Transverse colon (tissue), 4 donors: ENCODE results near the gene MAGI2. TPM values are rescaled to one million over a fixed set of nuclear protein-coding genes. Genes with fewer than 3 reads are reported as not detected.

Source experiments
- DNase-seq: peaks from one replicate; pipeline ENCODE4 v3.0.0-alpha.2; 2019
- H3K27ac ChIP-seq, 4 donors: fragments of 200-600 bp; sonication (generic); 2 replicates each; pipeline ENCODE4 v1.5.1; 2016 to 2018; ENCODE audit warnings: inconsistent platforms in 4 of 4
- H3K27me3 ChIP-seq: fragments of 200-600 bp; sonication (generic); 2 replicates; pipeline ENCODE4 v1.5.1; 2017; ENCODE audit warnings: inconsistent platforms
- H3K36me3 ChIP-seq, 4 donors: fragments of 200-600 bp; sonication (generic); 2 replicates each; pipeline ENCODE4 v1.5.1; 2017 to 2019; ENCODE audit warnings: inconsistent platforms in 4 of 4
- H3K4me1 ChIP-seq, 4 donors: fragments of 200-600 bp; sonication (generic); 2 replicates each; pipeline ENCODE4 v1.5.1; 2017 to 2020; ENCODE audit warnings: inconsistent platforms in 4 of 4
- H3K4me3 ChIP-seq, 4 donors: fragments of 200-600 bp; sonication (generic); 1 replicate in 1 of 4; 2 replicates in 3 of 4; pipeline versions ENCODE4 v1.5.1 to v1.6.1; 2017 to 2019; ENCODE audit warnings: inconsistent platforms in 4 of 4
- H3K9me3 ChIP-seq, 2 donors: fragments of 200-600 bp; sonication (generic); 2 replicates each; pipeline ENCODE4 v1.5.1; 2017 to 2019; ENCODE audit warnings: inconsistent platforms in 2 of 2
- CTCF ChIP-seq, 5 experiments: fragments of 200-600 bp in 3 of 5; fragments of 450-650 bp in 2 of 5; sonication (generic) in 3 of 5; IDR thresholded peaks; 1 replicate in 2 of 5; 2 replicates in 3 of 5; pipeline ENCODE4 v1.5.1; 2016 to 2017; ENCODE audit warnings: antibody characterized with exemption in 5 of 5, inconsistent platforms in 3 of 5, mild to moderate bottlenecking in 2 of 5, moderate library complexity in 1 of 5
- EP300 ChIP-seq: sonication (generic); formaldehyde crosslinking; IDR thresholded peaks from one replicate; pipeline ENCODE4 v1.6.1; 2017; ENCODE audit warnings: antibody characterized with exemption, low read depth
- POLR2A ChIP-seq: fragments of 450-650 bp; IDR thresholded peaks from one replicate; pipeline ENCODE4 v1.6.1; 2016; ENCODE audit warnings: antibody characterized with exemption, mild to moderate bottlenecking, moderate library complexity
- POLR2AphosphoS5 ChIP-seq, 3 donors: sonication (generic); formaldehyde crosslinking; IDR thresholded peaks; one replicate each; pipeline ENCODE4 v1.6.1; 2016; ENCODE audit warnings: antibody characterized with exemption in 3 of 3
- WGBS, 2 donors: methylation state at CpG; one replicate each; pipeline ENCODE4 v1.1.5; 2018; ENCODE audit warnings: low coverage in 1 of 2; 5-methylcytosine and 5-hydroxymethylcytosine counted together
- in situ Hi-C, 4 donors: fragments of 200-750 bp; cut with MboI; loops; one replicate each; pipeline versions ENCODE4 v1.15.0 to v1.15.1; 2017; ENCODE audit warnings: low sequenced_read_pairs in 3 of 4, low pct_ligation_motif_present in 1 of 4, low pct_unique_long_range_greater_than_20kb in 1 of 4
- intact Hi-C: fragments of 100-400 bp; cut with DNase I; formaldehyde crosslinking; loops from one replicate; pipeline ENCODE4 v1.15.1; 2023; ENCODE audit warnings: low total_unique reads
- total RNA-seq, 4 donors: library from RNA; depleted of rRNA; stranded (reverse); fragments of >200 nt; gene quantifications; one replicate each; pipeline ENCODE4 v1.1.0, GENCODE V29; 2016

The MAGI2 gene
- total RNA-seq, 4 donors from 2014 or later = 1.6 to 9.7 (median 4.1) TPM

GRCh38 chr7:78092331-78092730 lies 1361.1 kb downstream of the MAGI2 start:
- Histone ChIP-seq H3K36me3 (no peaks in the 10 kb centered on the region), H3K27ac (no peak overlapping the region), H3K4me3 (no peak overlapping the region), H3K4me1 (no peaks in the 10 kb centered on the region), H3K27me3 (no peaks in the 10 kb centered on the region), H3K9me3 (no peaks in the 10 kb centered on the region)
- intact Hi-C loops (no loop called here), in situ Hi-C loops (no loop called here)
- no peak for DNase-seq
- 82 to 88% methylated on average over 3 of the region's 3 CpGs for WGBS, 2 donors
- TF ChIP-seq EP300 = no peak
- TF ChIP-seq POLR2AphosphoS5 (IDR thresholded peaks at IDR 0.05) = no peak
- no peak for TF ChIP-seq POLR2A

GRCh38 chr7:78090616-78091015 lies 1362.9 kb downstream of the MAGI2 start:
- Histone ChIP-seq H3K4me1 (no peaks in the 10 kb centered on the region), H3K27me3 (no peaks in the 10 kb centered on the region), H3K36me3 (no peaks in the 10 kb centered on the region), H3K27ac (no peak overlapping the region), H3K9me3 (no peaks in the 10 kb centered on the region), H3K4me3 (no peak overlapping the region)
- in situ Hi-C loops = no loop called here
- no peak for DNase-seq
- intact Hi-C loops = no loop called here
- TF ChIP-seq EP300 (no peak), POLR2AphosphoS5 (IDR thresholded peaks at IDR 0.05) (no peak), CTCF (IDR thresholded peaks at IDR 0.05) (no peak), POLR2A (no peak)

GRCh38 chr7:78083476-78084120 lies 1369.9 kb downstream of the MAGI2 start:
- Histone ChIP-seq H3K4me1 (no peaks in the 10 kb centered on the region), H3K27ac (no peak overlapping the region), H3K27me3 (no peaks in the 10 kb centered on the region), H3K4me3 (no peak overlapping the region), H3K36me3 (no peaks in the 10 kb centered on the region), H3K9me3 (no peaks in the 10 kb centered on the region)
- 75 to 81% methylated on average over 5 to 6 of the region's 6 CpGs for WGBS, 2 donors
- no peak for DNase-seq
- TF ChIP-seq POLR2AphosphoS5 (IDR thresholded peaks at IDR 0.05) = no peak
- no peak for TF ChIP-seq POLR2A
- no peak for TF ChIP-seq EP300
- no peak for TF ChIP-seq CTCF (IDR thresholded peaks at IDR 0.05)
- intact Hi-C loops = no loop called here
- in situ Hi-C loops = no loop called here

GRCh38 chr7:78082556-78082955 lies 1370.9 kb downstream of the MAGI2 start:
- 70 to 81% methylated on average over 4 to 5 of the region's 5 CpGs for WGBS, 2 donors
- Histone ChIP-seq H3K27ac (no peak overlapping the region), H3K9me3 (no peaks in the 10 kb centered on the region), H3K27me3 (no peaks in the 10 kb centered on the region), H3K36me3 (no peaks in the 10 kb centered on the region), H3K4me1 (no peaks in the 10 kb centered on the region), H3K4me3 (no peak overlapping the region)
- TF ChIP-seq POLR2A (no peak), EP300 (no peak), CTCF (IDR thresholded peaks at IDR 0.05) (no peak), POLR2AphosphoS5 (IDR thresholded peaks at IDR 0.05) (no peak)
- DNase-seq = no peak
- in situ Hi-C loops (no loop called here), intact Hi-C loops (no loop called here)

- no peaks in the 10 kb centered on the region for H3K27me3 ChIP-seq
- intact Hi-C loops (no loop called here), in situ Hi-C loops (no loop called here)
- no peak for TF ChIP-seq EP300
- WGBS, 2 donors = 70 to 83% methylated on average over 2 to 4 of the region's 4 CpGs
- H3K4me1 ChIP-seq = no peaks in the 10 kb centered on the region
- no peaks in the 10 kb centered on the region for H3K36me3 ChIP-seq
- H3K27ac ChIP-seq = no peak overlapping the region
- H3K9me3 ChIP-seq = no peaks in the 10 kb centered on the region
- H3K4me3 ChIP-seq = no peak overlapping the region
- DNase-seq = no peak
Measured at GRCh38 chr7:78081888-78082287, 1371.6 kb downstream of the MAGI2 start.
